ENCODE data around the gene CACNA1S. TPM values are rescaled to one million over a fixed set of nuclear protein-coding genes. Genes with fewer than 3 reads are reported as not detected.

Gene CACNA1S
- total and polyA plus RNA-seq, 2 of the 13 experiments (the other 11 are each of a cell fraction or from before 2014, with no cell fraction given) = not detected

GRCh38 chr1:201105688-201106087 lies 6.5 kb downstream of the CACNA1S start:
- DNase-seq (ENCODE audit: low spot score) (no peak), ATAC-seq (no peak), FAIRE-seq (no peak)
- WGBS (ENCODE audit: low lambda C conversion rate) = 7% methylated on average over 4 of the region's 5 CpGs
- in situ Hi-C loops (cut with HindIII; ENCODE audit: extremely low pct_ligation_motif_present, low pct_unique_long_range_greater_than_20kb) (no loop called here), intact Hi-C loops (cut with micrococcal nuclease; ENCODE audit: unreplicated experiment) (no loop called here)
- Histone ChIP-seq H2AFZ (ENCODE audit: low read length) (no peak overlapping the region), H3K27me3 (ENCODE audit: control insufficient read depth in 1 of 2, insufficient read depth in 2 of 2, low read length in 2 of 2) (peaks cover 0 to 31% of the 10 kb centered on the region in 2 experiments; a peak in 1 of 5 replicates), H4K20me1 (ENCODE audit: insufficient read depth, low read length) (no peaks in the 10 kb centered on the region), H3K27ac (ENCODE audit: extremely low read length, insufficient read depth, low read length) (no peak overlapping the region), H3K79me2 (ENCODE audit: insufficient read depth, low read length) (no peaks in the 10 kb centered on the region), H3K4me3 (replicated peaks in 1 of 3; ENCODE audit: insufficient read depth in 1 of 3, low read depth in 2 of 3, low read length in 3 of 3) (no peak overlapping the region), H3K4me2 (ENCODE audit: low read depth, low read length) (no peak overlapping the region), H3K9ac (ENCODE audit: insufficient read depth, low read depth, low read length) (no peak overlapping the region), H3K4me1 (ENCODE audit: insufficient read depth, low read length) (no peaks in the 10 kb centered on the region), H3K9me3 (ENCODE audit: low read length) (no peaks in the 10 kb centered on the region), H3K36me3 (replicated peaks in 1 of 2; ENCODE audit: control insufficient read depth in 1 of 2, insufficient read depth in 2 of 2, low read length in 2 of 2) (no peaks in the 10 kb centered on the region)
- ChIA-PET POLR2A (no interaction called here), CTCF (ENCODE audit: low intra/inter-chr PET ratio, low total read pairs) (no interaction called here)
- no TSS peak for BruUV-seq (replicated peaks)
- no peak for TF ChIP-seq ZKSCAN8 (CRISPR knock-in tag; IDR thresholded peaks at IDR 0.05; ENCODE audit: borderline replicate concordance)
- TF ChIP-seq ZNF780A (CRISPR knock-in tag; IDR thresholded peaks at IDR 0.05) = no peak
- TF ChIP-seq ZMYM2 (CRISPR knock-in tag; IDR thresholded peaks at IDR 0.05) = no peak
- TF ChIP-seq JUNB (CRISPR knock-in tag; IDR thresholded peaks at IDR 0.05; ENCODE audit: borderline replicate concordance) = no peak
- TF ChIP-seq ZNF7 (CRISPR knock-in tag; IDR thresholded peaks at IDR 0.05) = no peak
- TF ChIP-seq MEIS2 (CRISPR knock-in tag; IDR thresholded peaks at IDR 0.05) = no peak
- no peak for TF ChIP-seq SIX4 (CRISPR knock-in tag; IDR thresholded peaks at IDR 0.05)
- TF ChIP-seq SMAD3 (CRISPR knock-in tag; IDR thresholded peaks at IDR 0.05) = no peak
- TF ChIP-seq ZNF768 (CRISPR knock-in tag; IDR thresholded peaks at IDR 0.05) = no peak
- TF ChIP-seq ETV5 (CRISPR knock-in tag; IDR thresholded peaks at IDR 0.05; ENCODE audit: borderline replicate concordance) = no peak
- TF ChIP-seq ZNF10 (CRISPR knock-in tag; IDR thresholded peaks at IDR 0.05; ENCODE audit: borderline replicate concordance, low read depth) = no peak
- no peak for TF ChIP-seq MXD1 (CRISPR knock-in tag; IDR thresholded peaks at IDR 0.05)
- no peak for TF ChIP-seq MXD4 (CRISPR knock-in tag; IDR thresholded peaks at IDR 0.05)
- no peak for TF ChIP-seq ZBTB4 (CRISPR knock-in tag; IDR thresholded peaks at IDR 0.05; ENCODE audit: borderline replicate concordance)
- no peak for TF ChIP-seq BHLHE40 (IDR thresholded peaks at IDR 0.05; ENCODE audit: low read length)
- no peak for TF ChIP-seq MAFK (conservative IDR thresholded peaks at IDR 0.05 in 1 of 2, IDR thresholded peaks at IDR 0.05 in 1 of 2; ENCODE audit: low read length in 2 of 2)
